HFF-Myc (cell line): ENCODE results near the gene ARL16.
A peak's percentile ranks its signal among the peaks of the same experiment; 100 is the strongest.

Experiments
- DNase-seq: peaks from one replicate; pipeline ENCODE4 v3.0.0-alpha.2; 2011; ENCODE audit warnings: low read depth; ENCODE audit errors: extremely low read depth
- H3K4me3 ChIP-seq: replicated peaks from 2 replicates; pipeline ENCODE4 v1.5.1; 2011; ENCODE audit warnings: low read depth, mild to moderate bottlenecking, control low read depth, low read length
- CTCF ChIP-seq: IDR thresholded peaks from 2 replicates; pipeline ENCODE4 v1.5.1; 2012; ENCODE audit warnings: mild to moderate bottlenecking, low read depth, low read length, control low read depth; ENCODE audit errors: missing control alignments

The ARL16 gene

GRCh38 chr17:81666342-81667191 lies 17.0 kb downstream of the ARL16 start, which contains the start of the genes CCDC137 and OXLD1:
Gene CCDC137, plus strand, starts transcription at chr17:81666737. Its CDS starts 30 bp downstream, at chr17:81666767.
Gene OXLD1, minus strand, starts transcription at chr17:81666605. Its CDS starts 28 bp downstream, at chr17:81666577.
- DNase-seq = peak; percentile 82
- TF ChIP-seq CTCF = no peak
- H3K4me3 ChIP-seq = peak within 1 kb of the TSS; percentile 97

GRCh38 chr17:81666092-81666341 lies 17.6 kb downstream of the ARL16 start:
- no peak for DNase-seq
- H3K4me3 ChIP-seq = peak overlapping the region; percentile 97
- TF ChIP-seq CTCF = no peak

GRCh38 chr17:81665205-81666091 lies 18.1 kb downstream of the ARL16 start:
- DNase-seq = no peak
- H3K4me3 ChIP-seq = peak overlapping the region; percentile 97
- TF ChIP-seq CTCF = no peak

GRCh38 chr17:81664051-81664470 lies 19.5 kb downstream of the ARL16 start:
- no peak for DNase-seq
- no peak overlapping the region for H3K4me3 ChIP-seq
- no peak for TF ChIP-seq CTCF

GRCh38 chr17:81662002-81662401 lies 21.6 kb downstream of the ARL16 start:
- H3K4me3 ChIP-seq = no peak overlapping the region
- no peak for TF ChIP-seq CTCF
- DNase-seq = no peak

GRCh38 chr17:81660441-81660840 lies 23.2 kb downstream of the ARL16 start:
- DNase-seq = no peak
- no peak overlapping the region for H3K4me3 ChIP-seq
- TF ChIP-seq CTCF = no peak
